ENCODE measurements around the gene TMPRSS7.
"Not testable (repeated sequence)": the region's sequence is repeated elsewhere in the genome, so short reads cannot be mapped to it uniquely, and the experiment has no call there.

The TMPRSS7 gene

GRCh38 chr3:112013058-112013783 is 21.3 kb upstream of the TMPRSS7 start:
- peak; percentile 45 for DNase-seq

DNA sequence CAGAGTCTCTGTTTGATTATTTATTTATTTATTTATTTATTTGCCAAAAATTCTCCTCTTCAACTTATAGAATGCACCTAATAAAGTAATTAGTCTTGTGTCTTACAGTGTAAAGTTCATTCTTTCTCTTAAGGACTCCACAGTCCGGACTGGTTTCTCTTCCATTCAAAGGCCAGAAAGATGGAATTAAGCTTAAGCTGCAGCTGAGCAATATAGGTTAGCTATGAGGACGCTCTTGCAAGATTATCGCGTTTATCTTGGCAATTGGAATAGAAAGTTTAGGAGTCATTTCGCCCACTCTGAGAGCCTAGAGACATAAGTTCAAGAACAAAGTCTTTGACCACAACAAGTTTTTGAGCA is 20.8 kb upstream of the TMPRSS7 start:
- DNase-seq: no peak

DNA sequence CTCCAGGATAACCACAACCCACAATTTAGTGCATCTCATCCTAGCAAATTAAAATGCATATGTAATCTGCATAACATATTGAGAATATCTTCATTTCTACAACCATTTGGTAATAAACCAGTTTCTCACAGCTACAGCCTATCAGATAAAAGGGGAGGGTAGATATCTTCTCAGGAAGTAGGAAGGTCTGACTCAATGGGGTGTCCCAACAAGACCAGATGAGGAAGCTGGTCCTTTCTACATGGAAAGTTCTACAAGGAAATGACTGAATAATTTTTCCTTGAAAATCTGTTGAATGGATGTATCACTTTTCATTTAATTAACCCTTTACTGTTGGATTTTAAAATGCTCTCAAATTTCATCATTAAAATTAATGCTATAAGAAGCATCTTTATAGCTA is 17.4 kb upstream of the TMPRSS7 start:
- no peak for DNase-seq

DNA sequence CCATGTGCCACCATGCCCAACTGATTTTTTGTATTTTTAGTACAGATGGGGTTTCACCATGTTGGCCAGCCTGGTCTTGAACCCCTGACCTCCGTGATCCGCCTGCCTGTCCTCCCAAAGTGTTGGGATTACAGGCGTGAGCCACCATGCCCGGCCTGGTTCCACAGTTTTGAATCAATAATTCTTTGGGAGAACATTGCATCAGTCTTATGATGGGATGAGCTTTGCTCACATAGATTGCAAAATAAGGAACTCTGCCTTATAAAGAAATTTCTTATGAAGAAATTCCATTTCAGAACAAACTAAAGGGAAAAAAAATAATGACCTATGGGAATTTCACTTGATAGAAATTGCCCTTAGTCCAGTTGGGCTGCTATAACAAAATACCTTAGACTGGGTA is 15.8 kb upstream of the TMPRSS7 start:
- no peak for DNase-seq

DNA sequence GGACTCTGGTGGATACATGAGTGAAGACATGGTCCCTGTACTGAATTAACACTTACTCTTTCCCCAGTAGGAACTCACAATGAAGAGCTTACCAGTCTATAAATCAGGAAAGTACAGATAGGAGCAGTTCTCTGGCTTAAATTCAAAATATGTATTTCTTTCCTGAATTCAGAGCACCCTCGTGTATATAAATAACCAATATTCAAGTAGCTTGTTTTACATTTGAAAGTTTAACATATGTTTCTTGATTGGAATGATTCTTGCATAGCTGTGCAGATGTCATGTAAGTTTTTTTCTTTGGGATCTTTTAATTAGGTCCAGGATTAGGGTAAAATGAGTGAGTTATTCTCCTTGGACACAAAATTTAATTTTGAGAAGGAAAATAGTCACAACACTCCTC is 14.8 kb upstream of the TMPRSS7 start:
- no peak for DNase-seq

GRCh38 chr3:112020674-112021085 is 13.9 kb upstream of the TMPRSS7 start:
- DNase-seq: no peak

DNA sequence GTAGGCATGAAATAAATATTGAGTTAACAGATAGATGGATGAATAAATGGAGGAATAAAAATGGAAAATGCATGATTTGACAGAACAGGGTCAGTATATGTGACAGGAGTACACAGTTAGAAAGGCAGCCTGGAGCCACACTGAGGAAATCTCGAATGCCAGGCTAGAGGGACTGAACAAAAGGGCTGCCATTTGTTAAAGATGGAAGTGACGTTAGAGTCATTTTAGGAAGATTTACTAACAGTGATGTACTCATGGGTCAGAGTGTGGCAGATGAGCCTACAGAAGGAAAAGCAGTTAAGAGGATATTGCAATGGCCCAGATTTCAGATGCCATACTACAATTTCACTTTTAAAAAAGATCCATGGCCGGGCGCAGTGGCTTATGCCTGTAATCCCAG is 7.4 kb upstream of the TMPRSS7 start:
- DNase-seq: no peak

GRCh38 chr3:112027826-112028225 is 6.7 kb upstream of the TMPRSS7 start:
- no peak for DNase-seq

DNA sequence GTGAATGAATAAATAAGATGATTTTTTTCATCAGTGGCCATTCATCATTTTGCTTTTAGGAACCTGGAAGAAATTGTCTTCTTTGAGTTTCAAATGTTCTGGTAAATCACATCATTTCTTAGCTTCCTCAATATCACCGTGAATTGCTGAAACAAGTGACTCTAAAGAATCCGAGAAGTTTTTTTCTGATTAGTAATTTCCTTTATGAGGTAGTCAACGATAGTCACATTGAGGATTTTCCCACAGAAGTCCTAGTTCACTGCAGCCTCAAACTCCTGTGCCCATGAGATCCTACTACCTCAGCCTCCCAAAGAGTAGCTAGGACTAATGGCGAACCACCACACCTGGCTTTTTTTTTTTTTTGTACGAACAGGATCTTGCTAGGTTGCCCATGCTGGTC is 3.6 kb upstream of the TMPRSS7 start:
- no peak for DNase-seq

- DNase-seq: no peak
Measured at GRCh38 chr3:112032098-112032731, 2.3 kb upstream of the TMPRSS7 start.

- DNase-seq: no peak
Measured at GRCh38 chr3:112035241-112035640, 705 bp downstream of the TMPRSS7 start.

DNA sequence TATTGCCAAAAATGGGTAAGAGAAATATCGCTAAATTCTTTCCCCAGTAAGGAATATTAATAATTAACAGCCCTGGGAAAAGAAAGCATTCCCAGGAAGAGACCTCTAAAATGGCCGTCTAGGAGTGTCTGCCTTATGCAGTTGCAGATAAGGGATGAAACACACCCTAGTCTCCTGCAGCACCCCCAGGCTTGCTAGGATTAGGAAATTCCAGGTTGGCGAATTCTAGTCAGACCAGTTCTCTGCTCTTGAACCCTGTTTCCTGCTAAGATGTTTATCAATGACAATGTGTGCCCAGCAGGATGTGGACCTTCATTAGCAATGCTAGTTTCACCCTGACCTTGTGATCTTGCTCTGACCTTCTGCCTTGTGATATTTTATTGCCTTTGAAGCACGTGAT is 2.7 kb downstream of the TMPRSS7 start:
- not testable (repeated sequence) for DNase-seq

DNA sequence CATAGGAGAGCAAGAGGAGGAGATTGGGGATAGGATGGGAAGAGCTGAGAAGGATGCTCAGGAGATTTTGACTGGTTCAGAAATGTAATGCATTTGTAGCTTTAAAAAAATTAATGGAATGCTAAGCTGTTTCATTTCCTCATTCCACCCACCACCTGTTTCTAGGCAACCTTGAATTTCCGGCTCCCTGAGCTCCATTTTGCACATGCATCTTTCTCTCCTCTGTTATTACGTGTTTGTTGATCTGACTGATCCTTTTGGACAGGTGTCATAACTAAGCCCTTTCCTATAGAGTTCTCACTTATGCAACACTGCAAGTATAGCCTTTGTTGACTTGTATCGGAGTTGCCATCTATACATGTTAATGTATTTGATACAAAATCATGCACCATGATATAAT is 4.3 kb downstream of the TMPRSS7 start:
- DNase-seq: no peak

GRCh38 chr3:112041321-112041720 is 6.8 kb downstream of the TMPRSS7 start:
- DNase-seq: no peak

DNA sequence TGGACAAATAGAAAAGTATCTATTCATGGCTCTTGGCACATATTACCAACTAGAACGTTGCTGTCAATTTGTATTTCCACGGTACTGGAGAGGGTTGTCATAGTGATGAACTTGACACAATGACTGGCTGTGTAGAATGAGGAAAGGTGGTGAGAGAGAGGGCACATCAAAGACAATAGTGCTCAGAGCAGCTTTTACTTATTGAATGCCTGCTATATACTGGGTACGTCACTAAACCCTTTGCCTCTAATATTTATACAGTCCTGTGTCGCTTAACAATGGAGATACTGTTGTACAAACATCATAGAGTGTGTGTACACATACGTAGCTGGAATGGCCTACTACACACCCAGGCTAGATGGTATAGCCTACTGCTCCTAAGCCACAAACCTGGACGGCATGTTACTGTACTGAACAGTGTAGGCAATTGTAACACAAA is 8.3 kb downstream of the TMPRSS7 start:
- no peak for DNase-seq

- DNase-seq: peak; percentile 54
Measured at GRCh38 chr3:112043621-112044201, 9.2 kb downstream of the TMPRSS7 start.

- no peak for DNase-seq
Measured at GRCh38 chr3:112046599-112046998, 12.1 kb downstream of the TMPRSS7 start.

- no peak for DNase-seq
Measured at GRCh38 chr3:112047264-112047663, 12.7 kb downstream of the TMPRSS7 start.

DNA sequence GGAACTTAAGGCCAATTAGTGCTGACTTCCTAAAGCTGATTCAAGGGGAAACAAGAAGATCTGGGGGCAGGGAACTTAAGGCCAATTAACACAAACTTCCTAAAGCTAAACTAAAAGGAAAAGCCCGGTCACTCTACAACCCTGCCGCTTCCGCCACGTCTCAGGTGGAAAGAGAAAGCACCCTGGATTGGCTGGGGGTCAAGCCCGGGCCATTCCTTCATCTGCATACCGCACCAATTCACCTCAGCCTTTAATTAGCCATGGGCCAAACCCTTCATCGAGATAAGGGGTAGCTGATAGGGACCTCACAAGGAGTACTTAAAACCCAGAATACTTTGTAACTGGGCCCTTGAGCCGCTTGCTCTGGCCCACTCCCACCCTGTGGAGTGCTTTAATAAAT is 14.4 kb downstream of the TMPRSS7 start:
- DNase-seq: no peak

DNA sequence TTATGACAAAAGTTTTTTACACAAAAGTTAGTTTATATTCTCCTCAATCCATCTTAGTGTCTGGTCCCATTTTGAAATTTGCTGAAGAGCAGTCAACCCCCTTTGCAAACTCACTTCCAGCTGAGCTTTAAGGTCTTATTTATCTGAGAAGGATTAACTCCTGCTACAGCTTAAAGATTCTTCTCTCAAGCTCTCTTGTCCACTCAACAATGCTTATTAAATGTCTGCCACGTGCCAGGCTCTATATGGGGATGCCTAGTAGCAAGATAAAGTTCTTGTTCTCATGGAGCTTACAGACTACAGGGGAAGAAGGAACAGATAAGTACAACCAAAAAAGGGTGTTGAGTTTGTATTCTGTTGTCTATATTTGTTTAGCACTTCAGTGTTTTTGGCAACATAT is 18.7 kb downstream of the TMPRSS7 start:
- no peak for DNase-seq

DNA sequence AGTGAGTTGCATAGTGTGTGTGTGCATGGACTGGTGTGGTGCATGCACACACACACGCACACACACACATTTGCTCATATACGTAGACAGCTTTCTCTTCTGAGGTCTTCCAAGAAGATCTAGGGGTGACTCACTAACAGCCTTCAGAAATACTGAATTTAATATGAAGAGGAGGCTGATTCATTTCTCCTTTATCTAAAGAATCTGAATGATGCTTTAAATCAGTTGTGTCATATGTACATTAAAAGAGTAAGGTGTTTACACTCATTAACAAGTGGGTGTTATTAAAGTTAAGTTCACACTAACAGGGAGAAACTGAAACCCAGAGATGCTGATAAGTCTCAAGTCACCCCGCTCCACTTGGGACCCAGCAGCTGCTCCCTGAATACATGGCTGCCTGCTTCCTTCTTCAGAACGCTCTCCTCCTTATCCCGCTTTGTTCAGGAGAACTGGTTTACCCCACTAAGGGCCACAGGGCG is 22.0 kb downstream of the TMPRSS7 start:
- DNase-seq: no peak

DNA sequence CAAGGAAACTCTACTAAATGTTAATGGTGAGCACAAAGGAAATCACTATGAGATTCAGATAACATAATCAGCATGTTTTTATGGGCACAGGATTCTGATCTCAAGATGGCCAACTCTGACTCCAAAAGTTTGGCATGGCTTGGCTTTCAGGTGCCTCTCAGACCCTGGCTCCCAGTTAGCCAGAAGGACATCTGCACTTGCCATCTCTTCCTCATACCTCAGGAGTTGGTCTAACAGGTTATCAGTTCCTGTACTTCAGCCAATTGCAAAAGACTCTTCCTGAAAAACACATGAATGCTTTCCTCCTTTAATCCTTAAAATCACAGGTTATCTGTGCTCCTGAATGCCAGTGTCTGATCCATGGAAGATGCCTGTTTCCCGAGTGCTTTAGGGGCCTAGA is 25.0 kb downstream of the TMPRSS7 start:
- DNase-seq: no peak

- DNase-seq: no peak
Measured at GRCh38 chr3:112061152-112061551, 26.6 kb downstream of the TMPRSS7 start.

DNA sequence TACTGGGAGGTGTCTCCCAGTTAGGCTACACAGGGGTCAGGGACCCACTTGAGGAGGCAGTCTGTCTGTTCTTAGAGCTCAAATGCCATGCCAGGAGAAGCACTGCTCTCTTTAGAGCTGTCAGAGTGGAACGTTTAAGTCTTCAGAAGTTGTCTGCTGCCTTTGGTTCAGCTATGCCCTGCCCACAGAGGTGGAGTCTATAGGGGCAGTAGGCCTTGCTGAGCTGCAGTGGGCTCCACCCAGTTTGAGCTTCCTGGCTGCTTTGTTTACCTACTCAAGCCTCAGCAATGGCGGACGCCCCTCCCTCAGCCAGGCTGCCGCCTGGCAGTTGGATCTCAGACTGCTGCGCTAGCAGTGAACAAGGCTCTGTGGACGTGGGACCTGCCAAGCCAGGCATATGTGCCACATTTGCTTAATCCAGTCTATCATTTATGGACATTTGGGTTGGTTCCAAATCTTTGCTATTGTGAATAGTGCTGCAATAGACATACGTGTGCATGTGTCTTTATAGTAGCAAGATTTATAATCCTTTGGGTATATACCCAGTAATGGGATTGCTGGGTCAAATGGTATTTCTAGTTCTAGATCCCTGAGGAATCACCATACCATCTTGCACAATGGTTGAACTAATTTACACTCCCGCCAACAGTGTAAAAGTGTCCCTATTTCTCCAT is 38.0 kb downstream of the TMPRSS7 start:
- peak; percentile 80 for DNase-seq
